Measurements from ENCODE around the gene CASP2. TPM values are rescaled to one million over a fixed set of nuclear protein-coding genes. Genes with fewer than 3 reads are reported as not detected.

The CASP2 gene
- total RNA-seq, 4 donors from 2014 or later, result 18.4 to 25.2 (median 21.3) TPM

GRCh38 chr7:143299840-143300239, 11.7 kb downstream of the CASP2 start:
- H3K27ac ChIP-seq, result no peak overlapping the region
- H3K4me3 ChIP-seq, result no peak overlapping the region
- peaks cover 0 to 98% (median 21%) of the 10 kb centered on the region in 3 donors for H3K36me3 ChIP-seq
- peak; percentile 17 to 52 (median 45) for TF ChIP-seq CTCF (IDR thresholded peaks at IDR 0.05)
- TF ChIP-seq POLR2A (IDR thresholded peaks at IDR 0.05), result no peak
- no peak for TF ChIP-seq EP300 (IDR thresholded peaks at IDR 0.05)
- H3K4me1 ChIP-seq, result peaks cover 0 to 28% (median 5%) of the 10 kb centered on the region in 4 donors
- peak in 1 of 2 donors; percentile 31 for DNase-seq (ENCODE audit: low spot score in 2 of 2)
- H3K9me3 ChIP-seq, result no peaks in the 10 kb centered on the region
- H3K27me3 ChIP-seq, result no peaks in the 10 kb centered on the region
- 69 to 72% methylated on average over 8 of the region's 8 CpGs for WGBS, 2 donors

DNA sequence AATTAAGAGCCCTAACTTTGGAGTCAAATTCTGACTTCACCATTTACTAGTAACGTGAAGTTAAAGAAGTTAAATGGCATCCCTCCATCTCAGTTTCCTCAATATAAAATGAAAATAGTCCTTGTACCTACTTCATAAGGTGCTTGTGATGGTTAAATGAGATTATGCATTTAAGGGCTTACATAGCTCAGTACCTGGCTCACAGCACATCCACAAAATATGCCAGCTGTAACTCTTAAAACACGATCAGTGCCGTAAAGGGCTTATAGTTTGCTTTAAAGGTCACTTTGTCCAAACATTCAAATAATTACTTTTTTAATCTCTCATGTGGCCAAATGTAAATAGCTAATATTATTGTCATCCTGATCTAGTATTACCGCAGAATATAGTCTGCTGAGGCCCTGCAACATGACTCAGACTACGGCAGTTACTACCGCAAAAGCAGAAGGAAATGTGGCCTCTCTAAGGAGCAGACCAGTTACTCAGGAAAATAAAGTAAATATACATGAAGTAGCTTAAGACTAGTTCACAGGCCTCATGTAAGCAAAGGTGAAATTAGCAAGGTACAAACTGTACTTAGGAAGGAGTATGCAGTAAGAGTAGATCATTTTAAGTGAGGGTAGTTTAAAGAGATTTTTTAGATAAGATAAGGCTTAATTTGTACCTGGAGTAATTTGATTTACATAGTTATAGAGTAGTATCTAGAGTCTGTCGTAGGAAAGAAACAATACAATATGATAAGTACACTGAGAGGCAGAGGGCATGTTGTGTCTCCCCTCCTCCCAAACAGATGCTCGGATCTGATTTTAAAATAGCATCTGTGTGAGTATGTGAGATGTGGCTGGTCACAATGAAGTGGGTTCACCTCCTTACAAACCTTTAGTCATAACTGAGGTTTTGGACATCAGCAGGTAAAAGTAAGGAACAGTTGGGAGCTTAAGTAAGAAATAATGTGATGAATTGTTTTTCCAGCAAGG, 13.1 kb downstream of the CASP2 start:
- no peaks in the 10 kb centered on the region for H3K9me3 ChIP-seq
- no peak for DNase-seq (ENCODE audit: low spot score in 2 of 2)
- H3K4me1 ChIP-seq, result peaks cover 0 to 17% (median 1%) of the 10 kb centered on the region in 4 donors
- H3K36me3 ChIP-seq, result peaks cover 0 to 96% (median 32%) of the 10 kb centered on the region in 3 donors
- no peak overlapping the region for H3K27ac ChIP-seq
- no peaks in the 10 kb centered on the region for H3K27me3 ChIP-seq
- 75 to 81% methylated on average over 8 of the region's 8 CpGs for WGBS, 2 donors
- TF ChIP-seq EP300 (IDR thresholded peaks at IDR 0.05), result no peak
- TF ChIP-seq CTCF (IDR thresholded peaks at IDR 0.05), result no peak
- TF ChIP-seq POLR2A (IDR thresholded peaks at IDR 0.05), result no peak
- no peak overlapping the region for H3K4me3 ChIP-seq

GRCh38 chr7:143303733-143304132, 15.6 kb downstream of the CASP2 start:
- H3K4me1 ChIP-seq, result peaks cover 0 to 8% (median 0%) of the 10 kb centered on the region in 4 donors
- no peak overlapping the region for H3K4me3 ChIP-seq
- no peaks in the 10 kb centered on the region for H3K27me3 ChIP-seq
- 93 to 95% methylated on average over 10 of the region's 10 CpGs for WGBS, 2 donors
- no peaks in the 10 kb centered on the region for H3K9me3 ChIP-seq
- peaks cover 0 to 95% (median 32%) of the 10 kb centered on the region in 3 donors for H3K36me3 ChIP-seq
- no peak overlapping the region for H3K27ac ChIP-seq
- no peak for DNase-seq (ENCODE audit: low spot score in 2 of 2)
- no peak for TF ChIP-seq CTCF (IDR thresholded peaks at IDR 0.05)
- TF ChIP-seq EP300 (IDR thresholded peaks at IDR 0.05), result no peak
- no peak for TF ChIP-seq POLR2A (IDR thresholded peaks at IDR 0.05)

GRCh38 chr7:143304938-143305337, 16.8 kb downstream of the CASP2 start:
- TF ChIP-seq POLR2A (IDR thresholded peaks at IDR 0.05) (no peak), EP300 (IDR thresholded peaks at IDR 0.05) (no peak), CTCF (IDR thresholded peaks at IDR 0.05) (no peak)
- Histone ChIP-seq H3K4me3 (no peak overlapping the region), H3K27me3 (no peaks in the 10 kb centered on the region), H3K27ac (no peak overlapping the region), H3K9me3 (no peaks in the 10 kb centered on the region), H3K4me1 (no peaks in the 10 kb centered on the region), H3K36me3 (peaks cover 0 to 93% (median 32%) of the 10 kb centered on the region in 3 donors)
- DNase-seq (ENCODE audit: low spot score in 2 of 2), result no peak
- 78 to 86% methylated on average over 6 of the region's 6 CpGs for WGBS, 2 donors

All from tibial nerve (tissue), 4 donors.